ENCODE results near the gene SOAT2. TPM values are rescaled to one million over a fixed set of nuclear protein-coding genes. Genes with fewer than 3 reads are reported as not detected.
A peak's percentile ranks its signal among the peaks of the same experiment; 100 is the strongest.
"Not testable (repeated sequence)": the region's sequence is repeated elsewhere in the genome, so short reads cannot be mapped to it uniquely, and the experiment has no call there.

SOAT2 gene
- total and polyA plus RNA-seq, 8 donors: 0.09 to 0.54 (median 0.17) TPM; not detected in 4

- no peaks in the 10 kb centered on the region for H3K36me3 ChIP-seq
- no peak overlapping the region for H3K4me3 ChIP-seq
- no peak for TF ChIP-seq CTCF (IDR thresholded peaks at IDR 0.05)
- FAIRE-seq (no peak), DNase-seq (no peak), ATAC-seq (no peak)
- no peak overlapping the region for H3K27ac ChIP-seq
- intact Hi-C loops (cut with DNase I): no loop called here
- no peaks in the 10 kb centered on the region for H3K9me3 ChIP-seq
- WGBS, 2 donors: 91 to 92% methylated on average over 6 of the region's 6 CpGs
- H3K4me1 ChIP-seq: no peaks in the 10 kb centered on the region
- no peaks in the 10 kb centered on the region for H3K27me3 ChIP-seq
These were observed 13.2 kb upstream of the SOAT2 start for GRCh38 chr12:53090105-53090504.

GRCh38 chr12:53090554-53090953 lies 12.7 kb upstream of the SOAT2 start:
- intact Hi-C loops (cut with DNase I): no loop called here
- no peak for TF ChIP-seq CTCF (IDR thresholded peaks at IDR 0.05)
- no peak for FAIRE-seq
- Histone ChIP-seq H3K27ac (no peak overlapping the region), H3K36me3 (no peaks in the 10 kb centered on the region), H3K4me1 (no peaks in the 10 kb centered on the region), H3K4me3 (no peak overlapping the region), H3K27me3 (no peaks in the 10 kb centered on the region), H3K9me3 (no peaks in the 10 kb centered on the region)
- no peak for ATAC-seq
- DNase-seq: no peak
- WGBS, 2 donors: 37 to 39% methylated on average over 2 of the region's 2 CpGs

GRCh38 chr12:53091756-53092155 lies 11.5 kb upstream of the SOAT2 start:
- no peak for FAIRE-seq
- TF ChIP-seq CTCF (IDR thresholded peaks at IDR 0.05): no peak
- H3K4me3 ChIP-seq: no peak overlapping the region
- 79 to 80% methylated on average over 6 of the region's 6 CpGs for WGBS, 2 donors
- DNase-seq: no peak
- H3K4me1 ChIP-seq: no peaks in the 10 kb centered on the region
- intact Hi-C loops (cut with DNase I): no loop called here
- no peaks in the 10 kb centered on the region for H3K27me3 ChIP-seq
- no peak for ATAC-seq
- H3K27ac ChIP-seq: no peak overlapping the region
- H3K36me3 ChIP-seq: no peaks in the 10 kb centered on the region
- H3K9me3 ChIP-seq: no peaks in the 10 kb centered on the region

GRCh38 chr12:53093777-53094393 lies 9.4 kb upstream of the SOAT2 start:
- intact Hi-C loops (cut with DNase I): no loop called here
- Histone ChIP-seq H3K4me1 (peaks cover 0 to 5% (median 0%) of the 10 kb centered on the region in 3 donors), H3K4me3 (no peak overlapping the region), H3K36me3 (no peaks in the 10 kb centered on the region), H3K27ac (peak overlapping the region in 1 of 4 donors; percentile 39), H3K27me3 (no peaks in the 10 kb centered on the region), H3K9me3 (no peaks in the 10 kb centered on the region)
- TF ChIP-seq CTCF (IDR thresholded peaks at IDR 0.05): no peak
- ATAC-seq (peak in 1 of 4 donors; percentile 12), FAIRE-seq (no peak), DNase-seq (no peak)
- 77 to 86% methylated on average over 6 of the region's 6 CpGs for WGBS, 2 donors

GRCh38 chr12:53094394-53094787 lies 8.9 kb upstream of the SOAT2 start:
- ATAC-seq (no peak), FAIRE-seq (no peak), DNase-seq (no peak)
- no peaks in the 10 kb centered on the region for H3K36me3 ChIP-seq
- H3K9me3 ChIP-seq: no peaks in the 10 kb centered on the region
- no peak overlapping the region for H3K4me3 ChIP-seq
- intact Hi-C loops (cut with DNase I): no loop called here
- H3K27ac ChIP-seq: peak overlapping the region in 1 of 4 donors; percentile 39
- no peaks in the 10 kb centered on the region for H3K27me3 ChIP-seq
- peaks cover 0 to 9% (median 0%) of the 10 kb centered on the region in 3 donors for H3K4me1 ChIP-seq
- WGBS, 2 donors: 82 to 87% methylated on average over 6 of the region's 6 CpGs
- TF ChIP-seq CTCF (IDR thresholded peaks at IDR 0.05): no peak

- not testable (repeated sequence) for H3K36me3 ChIP-seq, ATAC-seq, FAIRE-seq, DNase-seq, H3K4me3 ChIP-seq, H3K27ac ChIP-seq, H3K9me3 ChIP-seq, H3K4me1 ChIP-seq, H3K27me3 ChIP-seq
- intact Hi-C loops (cut with DNase I): loop anchor here in 1 of 3 donors (5.0 kb wide), 1 partner anchor 33 kb away; no protein-coding TSS in a partner anchor
- WGBS, 2 donors: 91 to 95% methylated on average over 5 of the region's 5 CpGs
These were observed 8.3 kb upstream of the SOAT2 start for GRCh38 chr12:53094796-53095595.

- intact Hi-C loops (cut with DNase I): loop anchor here in 1 of 3 donors (5.0 kb wide), 1 partner anchor 33 kb away; no protein-coding TSS in a partner anchor
- not testable (repeated sequence) for H3K4me1 ChIP-seq, H3K4me3 ChIP-seq, H3K9me3 ChIP-seq, H3K36me3 ChIP-seq, FAIRE-seq, H3K27ac ChIP-seq, H3K27me3 ChIP-seq, ATAC-seq, DNase-seq
- WGBS, 2 donors: 92 to 93% methylated on average over 3 of the region's 3 CpGs
These were observed 7.7 kb upstream of the SOAT2 start for GRCh38 chr12:53095596-53095895.
